Measurements from ENCODE around the gene DENND2C.

The DENND2C gene

GRCh38 chr1:114536043-114536442 is 133.8 kb downstream of the DENND2C start:
- no peak for DNase-seq

- DNase-seq = no peak
Observed at GRCh38 chr1:114535401-114535800, 134.4 kb downstream of the DENND2C start.
